CD14-positive monocyte (primary cell): ENCODE measurements around the gene TEAD1. TPM values are rescaled to one million over a fixed set of nuclear protein-coding genes. Genes with fewer than 3 reads are reported as not detected.

Experiments
- DNase-seq, 3 donors: peaks; one replicate each; pipeline ENCODE4 v3.0.0-alpha.2; 2011 to 2022
- H2AFZ ChIP-seq: 2 replicates; pipeline ENCODE4 v1.6.0; 2012; ENCODE audit warnings: mild to moderate bottlenecking, low read depth, low read length, inconsistent platforms; ENCODE audit not compliant: insufficient read depth, poor library complexity, severe bottlenecking
- H3K27ac ChIP-seq, 2 donors: 1 replicate in 1 of 2; 2 replicates in 1 of 2; pipeline ENCODE4 v1.5.1; 2012 to 2013; ENCODE audit warnings: low read length in 2 of 2, control low read depth in 1 of 2, inconsistent platforms in 1 of 2, low read depth in 1 of 2, mild to moderate bottlenecking in 1 of 2
- H3K27me3 ChIP-seq, 2 donors: one replicate each; pipeline versions ENCODE4 v1.6.0 to v1.6.1; 2011 to 2013; ENCODE audit warnings: low read length in 2 of 2; ENCODE audit not compliant: control insufficient read depth in 2 of 2, insufficient read depth in 2 of 2
- H3K36me3 ChIP-seq, 2 donors: replicated peaks in 1 of 2; 1 replicate in 1 of 2; 2 replicates in 1 of 2; pipeline versions ENCODE4 v1.5.1 to v1.6.1; 2012 to 2013; ENCODE audit warnings: low read length in 2 of 2, control low read depth in 1 of 2, inconsistent platforms in 1 of 2, mild to moderate bottlenecking in 1 of 2; ENCODE audit not compliant: insufficient read depth in 2 of 2, control insufficient read depth in 1 of 2
- H3K4me1 ChIP-seq, 2 donors: 1 replicate in 1 of 2; 2 replicates in 1 of 2; pipeline versions ENCODE4 v1.5.1 to v1.6.1; 2012 to 2013; ENCODE audit warnings: low read length in 2 of 2, control low read depth in 1 of 2, inconsistent platforms in 1 of 2, mild to moderate bottlenecking in 1 of 2, moderate library complexity in 1 of 2; ENCODE audit not compliant: insufficient read depth in 2 of 2, control insufficient read depth in 1 of 2
- H3K4me2 ChIP-seq: replicated peaks from 2 replicates; pipeline ENCODE3; 2012; ENCODE audit warnings: low read length, moderate library complexity, mild to moderate bottlenecking; ENCODE audit not compliant: poor library complexity, severe bottlenecking; ENCODE audit errors: extremely low read depth
- H3K4me3 ChIP-seq, 3 experiments: fragments of 200-600 bp in 1 of 3; sonication (generic) in 1 of 3; replicated peaks in 1 of 3; 1 replicate in 2 of 3; 2 replicates in 1 of 3; pipeline ENCODE4 v1.5.1; 2011 to 2013; ENCODE audit warnings: low read length in 3 of 3, mild to moderate bottlenecking in 3 of 3, control low read depth in 2 of 3, low read depth in 2 of 3, inconsistent platforms in 1 of 3, moderate library complexity in 1 of 3
- H3K79me2 ChIP-seq: 2 replicates; pipeline ENCODE4 v1.6.0; 2012; ENCODE audit warnings: mild to moderate bottlenecking, control low read depth, inconsistent platforms, low read length, moderate library complexity; ENCODE audit not compliant: insufficient read depth
- H3K9ac ChIP-seq: 2 replicates; pipeline ENCODE4 v1.6.0; 2017; ENCODE audit warnings: low read length, mild to moderate bottlenecking; ENCODE audit not compliant: insufficient read depth, poor library complexity, severe bottlenecking
- H3K9me3 ChIP-seq, 2 donors: replicated peaks in 1 of 2; 1 replicate in 1 of 2; 2 replicates in 1 of 2; pipeline versions ENCODE4 v1.5.1 to v1.6.1; 2012 to 2013; ENCODE audit warnings: low read length in 2 of 2, control low read depth in 1 of 2; ENCODE audit not compliant: control insufficient read depth in 1 of 2, insufficient read depth in 1 of 2
- H4K20me1 ChIP-seq: 2 replicates; pipeline ENCODE4 v1.6.0; 2012; ENCODE audit warnings: mild to moderate bottlenecking, low read length, control low read depth, moderate library complexity; ENCODE audit not compliant: insufficient read depth
- H3K27ac Mint-ChIP-seq, 7 donors: one replicate each; pipeline ENCODE4 v1.8.0; 2020; ENCODE audit warnings: mild to moderate bottlenecking in 7 of 7, mixed read lengths in 7 of 7, moderate library complexity in 6 of 7, inconsistent platforms in 2 of 7
- H3K27me3 Mint-ChIP-seq, 3 donors: one replicate each; pipeline ENCODE4 v1.8.0; 2021 to 2022; ENCODE audit warnings: low read depth in 3 of 3, mild to moderate bottlenecking in 3 of 3, mixed read lengths in 3 of 3, moderate library complexity in 3 of 3, inconsistent platforms in 1 of 3
- H3K36me3 Mint-ChIP-seq, 2 donors: one replicate each; pipeline ENCODE4 v1.8.0; 2020; ENCODE audit warnings: mixed read lengths in 2 of 2, inconsistent platforms in 1 of 2, mild to moderate bottlenecking in 1 of 2
- H3K4me1 Mint-ChIP-seq: one replicate; pipeline ENCODE4 v1.8.0; 2020; ENCODE audit warnings: mild to moderate bottlenecking, mixed read lengths
- H3K4me3 Mint-ChIP-seq, 2 donors: one replicate each; pipeline ENCODE4 v1.8.0; 2020; ENCODE audit warnings: mild to moderate bottlenecking in 2 of 2, mixed read lengths in 2 of 2, moderate library complexity in 1 of 2
- H3K9me3 Mint-ChIP-seq, 7 donors: one replicate each; pipeline ENCODE4 v1.8.0; 2020 to 2022; ENCODE audit warnings: mixed read lengths in 7 of 7, mild to moderate bottlenecking in 6 of 7, moderate library complexity in 6 of 7, inconsistent platforms in 2 of 7
- CTCF ChIP-seq: fragments of 200-600 bp; IDR thresholded peaks from one replicate; pipeline ENCODE4 v1.8.0; 2022; ENCODE audit warnings: antibody characterized with exemption, mild to moderate bottlenecking
- WGBS: methylation state at CpG from one replicate; pipeline ENCODE4 v1.1.5; 2013; ENCODE audit warnings: missing lambda C conversion rate; ENCODE audit not compliant: insufficient coverage; 5-methylcytosine and 5-hydroxymethylcytosine counted together
- intact Hi-C, 2 donors: fragments of 100-400 bp; cut with micrococcal nuclease; formaldehyde crosslinking; loops; one replicate each; pipeline versions ENCODE4 v1.15.0 to v1.15.1; 2023
- polyA plus RNA-seq, 3 donors: library from polyadenylated mRNA; depleted of rRNA in 1 of 3; unstranded in 2 of 3; stranded (reverse) in 1 of 3; fragments of 300-500 nt in 2 of 3; fragments of >200 nt in 1 of 3; fragmentation: Illumina TruSeq in 2 of 3; gene quantifications; 1 replicate in 2 of 3; 2 replicates in 1 of 3; pipeline ENCODE4 v1.2.3, GENCODE V29; 2012 to 2021

Gene TEAD1
- polyA plus RNA-seq, 3 donors: not detected

GRCh38 chr11:12684816-12685215 is 10.6 kb downstream of the TEAD1 start:
- Mint-ChIP-seq H3K4me1 (peaks cover 4% of the 10 kb centered on the region), H3K27ac (no peak overlapping the region), H3K9me3 (peaks cover 0 to 13% (median 3%) of the 10 kb centered on the region in 7 donors), H3K36me3 (no peaks in the 10 kb centered on the region), H3K4me3 (no peak overlapping the region), H3K27me3 (peaks cover 38 to 74% (median 53%) of the 10 kb centered on the region in 3 donors)
- Histone ChIP-seq H3K79me2 (no peaks in the 10 kb centered on the region), H3K9me3 (peaks cover 0 to 4% of the 10 kb centered on the region in 2 donors), H3K9ac (no peak overlapping the region), H3K27me3 (peaks cover 56 to 59% of the 10 kb centered on the region in 2 donors), H4K20me1 (no peaks in the 10 kb centered on the region), H3K27ac (no peak overlapping the region), H3K4me2 (no peak overlapping the region), H2AFZ (no peak overlapping the region), H3K36me3 (no peaks in the 10 kb centered on the region), H3K4me1 (no peaks in the 10 kb centered on the region), H3K4me3 (no peak overlapping the region)
- intact Hi-C loops: no loop called here
- WGBS: no CpG with 5 or more reads among the region's 1 CpG
- TF ChIP-seq CTCF: no peak
- no peak for DNase-seq

- peaks cover 37 to 74% (median 52%) of the 10 kb centered on the region in 3 donors for H3K27me3 Mint-ChIP-seq
- H3K9ac ChIP-seq: no peak overlapping the region
Observed at GRCh38 chr11:12685229-12685628, 11.0 kb downstream of the TEAD1 start.

More at GRCh38 chr11:12685229-12685628, 11.0 kb downstream of the TEAD1 start:
- Histone ChIP-seq H3K79me2 (no peaks in the 10 kb centered on the region), H3K9me3 (peaks cover 0 to 4% of the 10 kb centered on the region in 2 donors), H4K20me1 (no peaks in the 10 kb centered on the region), H3K4me1 (no peaks in the 10 kb centered on the region), H3K4me2 (no peak overlapping the region), H2AFZ (no peak overlapping the region), H3K27ac (no peak overlapping the region), H3K4me3 (no peak overlapping the region), H3K27me3 (peaks cover 52 to 55% of the 10 kb centered on the region in 2 donors), H3K36me3 (no peaks in the 10 kb centered on the region)
- WGBS: no CpG with 5 or more reads among the region's 3 CpGs
- Mint-ChIP-seq H3K27ac (no peak overlapping the region), H3K36me3 (no peaks in the 10 kb centered on the region), H3K4me3 (no peak overlapping the region), H3K4me1 (peaks cover 3% of the 10 kb centered on the region), H3K9me3 (peaks cover 0 to 10% (median 3%) of the 10 kb centered on the region in 7 donors)
- TF ChIP-seq CTCF: no peak
- no peak for DNase-seq
- intact Hi-C loops: no loop called here
